H1 (cell line): ENCODE data around the gene CDCA3. TPM values are rescaled to one million over a fixed set of nuclear protein-coding genes. Genes with fewer than 3 reads are reported as not detected.

ENCODE experiments used
- CTCF ChIA-PET: fragments of 300-600 bp; sonication (Branson Sonifier 250); formaldehyde crosslinking; loops from one replicate; lab custom pipeline; 2021; ENCODE audit not compliant: partially characterized antibody; lab: Charles Lee
- POLR2A ChIA-PET: fragments of 300-600 bp; sonication (Branson Sonifier 250); formaldehyde crosslinking; loops from one replicate; lab custom pipeline; 2021; ENCODE audit warnings: inconsistent platforms; ENCODE audit not compliant: partially characterized antibody; lab: Charles Lee
- DNase-seq, 2 experiments: peaks; one replicate each; pipeline versions ENCODE4 v3.0.0 to v3.0.0-alpha.2; 2010 to 2022; ENCODE audit warnings: low spot score in 2 of 2, low read depth in 1 of 2, mixed read lengths in 1 of 2
- FAIRE-seq: peaks from 2 replicates; lab custom pipeline; 2011; peaks lifted over from hg19 to GRCh38; lab: Jason Lieb, UNC
- H2AFZ ChIP-seq: 2 replicates; pipeline ENCODE4 v1.8.1; 2012; ENCODE audit warnings: low read length, inconsistent platforms
- H2AK5ac ChIP-seq: 2 replicates; pipeline ENCODE4 v1.6.1; 2013; ENCODE audit warnings: low read depth, low read length
- H2BK120ac ChIP-seq: replicated peaks from 2 replicates; pipeline ENCODE3; 2013; ENCODE audit warnings: low read depth, low read length, inconsistent platforms
- H2BK12ac ChIP-seq: 2 replicates; pipeline ENCODE4 v1.6.1; 2013; ENCODE audit warnings: low read depth, low read length
- H2BK15ac ChIP-seq: 2 replicates; pipeline ENCODE4 v1.6.1; 2013; ENCODE audit warnings: low read length
- H2BK20ac ChIP-seq: 2 replicates; pipeline ENCODE4 v1.6.1; 2013; ENCODE audit warnings: low read length
- H2BK5ac ChIP-seq: 2 replicates; pipeline ENCODE4 v1.6.1; 2013; ENCODE audit warnings: low read depth, low read length
- H3K14ac ChIP-seq: 2 replicates; pipeline ENCODE4 v1.6.1; 2013; ENCODE audit warnings: inconsistent platforms; ENCODE audit not compliant: insufficient read length
- H3K18ac ChIP-seq: 2 replicates; pipeline ENCODE4 v1.6.1; 2013; ENCODE audit warnings: low read length; ENCODE audit errors: extremely low read depth
- H3K23ac ChIP-seq: 2 replicates; pipeline ENCODE4 v1.6.1; 2013; ENCODE audit warnings: inconsistent platforms; ENCODE audit not compliant: insufficient read length
- H3K23me2 ChIP-seq: 2 replicates; pipeline ENCODE4 v1.6.1; 2013; ENCODE audit warnings: low read depth, low read length
- H3K27ac ChIP-seq: 2 replicates; pipeline ENCODE4 v1.6.1; 2011; ENCODE audit warnings: low read depth, low read length, inconsistent platforms
- H3K27me3 ChIP-seq, 4 experiments: replicated peaks in 1 of 4; 1 replicate in 1 of 4; 2 replicates in 3 of 4; pipeline versions ENCODE4 v1.6.1 to v1.8.1; 2011 to 2013; ENCODE audit warnings: low read length in 3 of 4, mild to moderate bottlenecking in 3 of 4, inconsistent platforms in 2 of 4, mixed read lengths in 2 of 4, moderate library complexity in 1 of 4; ENCODE audit not compliant: control insufficient read depth in 3 of 4, insufficient read depth in 3 of 4; ENCODE audit errors: extremely low read depth in 1 of 4
- H3K36me3 ChIP-seq, 4 experiments: 2 replicates each; pipeline versions ENCODE4 v1.6.1 to v1.8.1; 2011 to 2013; ENCODE audit warnings: mild to moderate bottlenecking in 4 of 4, low read length in 3 of 4, moderate library complexity in 2 of 4, control low read depth in 1 of 4, inconsistent platforms in 1 of 4; ENCODE audit not compliant: insufficient read depth in 4 of 4, control insufficient read depth in 2 of 4
- H3K4ac ChIP-seq: replicated peaks from 2 replicates; pipeline ENCODE3; 2013; ENCODE audit warnings: low read length, low read depth, mixed read lengths, inconsistent platforms; ENCODE audit not compliant: insufficient read length
- H3K4me1 ChIP-seq, 4 experiments: replicated peaks in 1 of 4; 1 replicate in 1 of 4; 2 replicates in 3 of 4; pipeline versions ENCODE4 v1.6.1 to v1.8.1; 2011 to 2013; ENCODE audit warnings: low read length in 3 of 4, inconsistent platforms in 2 of 4, mixed read lengths in 1 of 4; ENCODE audit not compliant: insufficient read depth in 4 of 4, control insufficient read depth in 3 of 4
- H3K4me2 ChIP-seq, 2 experiments: 2 replicates each; pipeline versions ENCODE4 v1.6.1 to v1.8.1; 2011 to 2013; ENCODE audit warnings: low read depth in 2 of 2, low read length in 2 of 2, control low read depth in 1 of 2, inconsistent platforms in 1 of 2, mild to moderate bottlenecking in 1 of 2; ENCODE audit not compliant: insufficient read depth in 1 of 2
- H3K4me3 ChIP-seq, 4 experiments: fragments of 200-600, 300-600 bp in 1 of 4; sonication (generic), shearing (Covaris generic), sonication (Bioruptor Twin) in 1 of 4; 2 replicates each; pipeline versions ENCODE4 v1.5.1 to v1.8.1; 2011 to 2016; ENCODE audit warnings: low read length in 4 of 4, low read depth in 3 of 4, control low read depth in 2 of 4, inconsistent platforms in 2 of 4, mild to moderate bottlenecking in 2 of 4, mixed read lengths in 1 of 4, moderate library complexity in 1 of 4; ENCODE audit not compliant: insufficient read depth in 2 of 4; ENCODE audit errors: extremely low read depth in 1 of 4
- H3K56ac ChIP-seq: replicated peaks from 2 replicates; pipeline ENCODE3; 2013; ENCODE audit warnings: low read depth, mild to moderate bottlenecking, mixed read lengths, low read length, inconsistent platforms; ENCODE audit not compliant: insufficient read length
- H3K79me1 ChIP-seq: 2 replicates; pipeline ENCODE4 v1.6.1; 2013; ENCODE audit warnings: low read depth, low read length, control low read depth
- H3K79me2 ChIP-seq, 2 experiments: 2 replicates each; pipeline versions ENCODE4 v1.6.1 to v1.8.1; 2012 to 2013; ENCODE audit warnings: low read length in 2 of 2, mild to moderate bottlenecking in 2 of 2, inconsistent platforms in 1 of 2; ENCODE audit not compliant: insufficient read depth in 2 of 2, control insufficient read depth in 1 of 2
- H3K9ac ChIP-seq, 4 experiments: replicated peaks in 1 of 4; 1 replicate in 1 of 4; 2 replicates in 3 of 4; pipeline versions ENCODE4 v1.6.1 to v1.8.1; 2011 to 2013; ENCODE audit warnings: low read depth in 3 of 4, low read length in 3 of 4, control low read depth in 2 of 4, mild to moderate bottlenecking in 2 of 4, moderate library complexity in 2 of 4, inconsistent platforms in 1 of 4; ENCODE audit errors: extremely low read depth in 1 of 4
- H3K9me3 ChIP-seq, 2 experiments: 2 replicates each; pipeline versions ENCODE4 v1.6.1 to v1.8.1; 2012 to 2013; ENCODE audit warnings: mild to moderate bottlenecking in 2 of 2, moderate library complexity in 2 of 2, control low read depth in 1 of 2, inconsistent platforms in 1 of 2, low read depth in 1 of 2, low read length in 1 of 2, mixed read lengths in 1 of 2; ENCODE audit not compliant: insufficient read depth in 2 of 2
- H4K20me1 ChIP-seq, 2 experiments: replicated peaks in 1 of 2; 2 replicates each; pipeline versions ENCODE3 to v1.8.1; 2011 to 2013; ENCODE audit warnings: inconsistent platforms in 2 of 2, low read length in 2 of 2, mild to moderate bottlenecking in 1 of 2; ENCODE audit not compliant: insufficient read depth in 2 of 2, control insufficient read depth in 1 of 2
- H4K5ac ChIP-seq: 2 replicates; pipeline ENCODE4 v1.6.1; 2013; ENCODE audit warnings: low read length, low read depth, mixed read lengths, inconsistent platforms; ENCODE audit not compliant: insufficient read length
- H4K8ac ChIP-seq: 2 replicates; pipeline ENCODE4 v1.8.0; 2013; ENCODE audit warnings: mild to moderate bottlenecking, moderate library complexity, low read length, inconsistent platforms; ENCODE audit not compliant: insufficient read depth; ENCODE audit errors: extremely low read depth
- H4K91ac ChIP-seq: replicated peaks from 2 replicates; pipeline ENCODE3; 2013; ENCODE audit warnings: low read length, mixed read lengths, inconsistent platforms; ENCODE audit not compliant: insufficient read length
- ASH2L ChIP-seq: fragments of 200-600, 300-600 bp; sonication (generic); IDR thresholded peaks from one replicate; pipeline ENCODE4 v1.7.1; 2017; ENCODE audit warnings: low read length
- BACH1 ChIP-seq: IDR thresholded peaks from 2 replicates; pipeline ENCODE4 v1.6.1; 2012; ENCODE audit warnings: low read length, improper control_type of control experiment
- EGR1 ChIP-seq: IDR thresholded peaks from 2 replicates; pipeline ENCODE4 v1.6.1; 2011; ENCODE audit warnings: low read depth, low read length, borderline replicate concordance
- JUN ChIP-seq: IDR thresholded peaks from 2 replicates; pipeline ENCODE4 v1.6.1; 2011; ENCODE audit warnings: low read depth, mild to moderate bottlenecking, improper control_type of control experiment, low read length
- MAX ChIP-seq: IDR thresholded peaks from 2 replicates; pipeline ENCODE4 v1.6.1; 2012; ENCODE audit warnings: inconsistent platforms
- NANOG ChIP-seq: IDR thresholded peaks from 2 replicates; pipeline ENCODE4 v1.6.1; 2011; ENCODE audit warnings: low read length, low read depth, mild to moderate bottlenecking, inconsistent platforms; ENCODE audit not compliant: insufficient read depth, poor library complexity, severe bottlenecking
- RFX5 ChIP-seq: IDR thresholded peaks from 2 replicates; pipeline ENCODE4 v1.6.1; 2011; ENCODE audit warnings: low read depth, low read length, improper control_type of control experiment, borderline replicate concordance
- SP4 ChIP-seq: IDR thresholded peaks from 2 replicates; pipeline ENCODE4 v1.6.1; 2012; ENCODE audit warnings: low read length, inconsistent platforms
- USF2 ChIP-seq: IDR thresholded peaks from 2 replicates; pipeline ENCODE4 v1.6.1; 2011; ENCODE audit warnings: low read length, improper control_type of control experiment
- WGBS, 2 experiments: shearing (Covaris generic) in 1 of 2; methylation state at CpG; one replicate each; pipeline versions ENCODE4 v1.1.6 to v1.1.7; 2013 to 2015; ENCODE audit warnings: low lambda C conversion rate in 2 of 2, mixed read lengths in 2 of 2, inconsistent platforms in 1 of 2, low coverage in 1 of 2, missing lambda C conversion rate in 1 of 2; ENCODE audit not compliant: insufficient replicate concordance in 2 of 2, insufficient coverage in 1 of 2, insufficient read length in 1 of 2; ENCODE audit errors: extremely low coverage in 1 of 2, missing lambda C conversion rate in 1 of 2; 5-methylcytosine and 5-hydroxymethylcytosine counted together
- polyA plus RNA-seq, 7 experiments: library from polyadenylated mRNA; depleted of rRNA in 3 of 7; stranded (reverse) in 5 of 7; unstranded in 2 of 7; fragments of >200 nt in 5 of 7; fragments of 200-250 nt in 2 of 7; gene quantifications; 1 replicate in 5 of 7; 2 replicates in 1 of 7; 4 replicates in 1 of 7; pipeline versions ENCODE4 v1.2.1 to v1.2.3, GENCODE V29; 2011 to 2013; ENCODE audit warnings: missing spikeins in 2 of 7, mixed read lengths in 2 of 7
- total RNA-seq: library from RNA; stranded (reverse); fragmentation: NEBNext Ultra II Directional; extraction: Animal tissue kit (Norgen Biotek cat#: 25700); gene quantifications from 2 replicates; pipeline ENCODE4 v1.2.1, GENCODE V29; 2021

Gene CDCA3
- total and polyA plus RNA-seq, 2 of the 8 experiments (the other 6 are each of a cell fraction or from before 2014, with no cell fraction given), result 47.7 to 71.2 TPM

- H3K23ac ChIP-seq, result no peak overlapping the region
- no peak overlapping the region for H2BK15ac ChIP-seq
- H3K36me3 ChIP-seq, result peaks cover 16 to 33% (median 30%) of the 10 kb centered on the region in 4 experiments
- no peaks in the 10 kb centered on the region for H3K9me3 ChIP-seq
- H3K56ac ChIP-seq, result no peak overlapping the region
- whole genome bisulfite sequencing, 2 experiments, result 88% methylated on average over 9 of the region's 11 CpGs; no CpG with 5 or more reads in 1 of the 2 experiments
- H3K79me1 ChIP-seq, result peaks cover 4% of the 10 kb centered on the region
- H2BK120ac ChIP-seq, result no peak overlapping the region
- peak overlapping the region; percentile 69; the same call in 1 of the 2 replicates for H2BK5ac ChIP-seq
- peak overlapping the region; percentile 77 to 99; a peak in 3 of 4 replicates for H3K4me2 ChIP-seq
- no peak for FAIRE-seq
- H3K4me1 ChIP-seq, result peaks cover 4 to 19% (median 14%) of the 10 kb centered on the region in 4 experiments
- CTCF ChIA-PET, result interaction anchor here (1.2 to 23.7 kb wide), 5 partner anchors 11 to 222 kb away, joined by 3 to 532 read pairs (median 292); partner anchors contain the start of genes CD4, CDCA3, GNB3 and LAG3
- no peak overlapping the region for H3K27ac ChIP-seq
- no peaks in the 10 kb centered on the region; a peak in 2 of 7 replicates for H3K27me3 ChIP-seq
- H2BK12ac ChIP-seq, result no peak overlapping the region
- TF ChIP-seq ASH2L, result no peak
- no peak for TF ChIP-seq NANOG
- no peak for TF ChIP-seq BACH1
- TF ChIP-seq USF2, result no peak
- TF ChIP-seq RFX5, result no peak
- TF ChIP-seq JUN, result no peak
- TF ChIP-seq MAX, result no peak
- no peak for TF ChIP-seq SP4
- TF ChIP-seq EGR1, result no peak
- TF ChIP-seq, all 59 proteins: peak for 0
- peak overlapping the region in 1 of 4 experiments; percentile 89; a peak in 1 of 8 replicates for H3K4me3 ChIP-seq
- no peak overlapping the region for H2AK5ac ChIP-seq
- H4K5ac ChIP-seq, result no peak overlapping the region
- no peak overlapping the region for H3K18ac ChIP-seq
- H4K91ac ChIP-seq, result no peak overlapping the region
- H3K79me2 ChIP-seq, result peaks cover 0 to 9% of the 10 kb centered on the region in 2 experiments; a peak in 1 of 4 replicates
- no peak overlapping the region for H2AFZ ChIP-seq
- DNase-seq, result no peak
- H3K4ac ChIP-seq, result no peak overlapping the region
- POLR2A ChIA-PET, result interaction anchor here (1.1 to 27.1 kb wide), 12 partner anchors 9 to 228 kb away, joined by 3 to 388 read pairs (median 8); partner anchors contain the start of genes CDCA3, GNB3, GPR162 and LAG3
- H3K23me2 ChIP-seq, result peaks cover 10% of the 10 kb centered on the region
- H2BK20ac ChIP-seq, result no peak overlapping the region
- no peak overlapping the region for H3K14ac ChIP-seq
- H4K20me1 ChIP-seq, result peaks cover 0 to 4% of the 10 kb centered on the region in 2 experiments
- H3K9ac ChIP-seq, result no peak overlapping the region; a peak in 1 of 7 replicates
- 0 out of 2 replicates have a peak overlapping the region, but pooled peaks have one; percentile 32 for H4K8ac ChIP-seq
These were observed 20.7 kb downstream of the CDCA3 start for GRCh38 chr12:6830286-6830890.
